Gastrocnemius medialis (tissue), 4 donors: ENCODE measurements around the gene ARL16. TPM values are rescaled to one million over a fixed set of nuclear protein-coding genes. Genes with fewer than 3 reads are reported as not detected.

Experiments used
- ATAC-seq, 2 donors: fragments of 150-250 bp; one replicate each; pipeline ENCODE4 v1.9.1; 2016
- DNase-seq, 2 donors: peaks; one replicate each; pipeline ENCODE4 v3.0.0-alpha.2; 2019
- H3K27ac ChIP-seq, 4 donors: fragments of 200-600 bp; sonication (generic); 1 replicate in 1 of 4; 2 replicates in 3 of 4; pipeline ENCODE4 v1.5.1; 2016 to 2018; ENCODE audit warnings: mild to moderate bottlenecking in 2 of 4, moderate library complexity in 1 of 4
- H3K27me3 ChIP-seq, 3 donors: fragments of 200-600 bp; sonication (generic) in 2 of 3; 1 replicate in 1 of 3; 2 replicates in 2 of 3; pipeline versions ENCODE4 v1.5.1 to v1.6.0; 2016 to 2019; ENCODE audit warnings: mild to moderate bottlenecking in 1 of 3, moderate library complexity in 1 of 3
- H3K36me3 ChIP-seq, 2 donors: fragments of 200-600 bp; sonication (generic) in 1 of 2; one replicate each; pipeline ENCODE4 v1.5.1; 2017 to 2018
- H3K4me1 ChIP-seq, 2 donors: fragments of 200-600 bp; sonication (generic) in 1 of 2; one replicate each; pipeline ENCODE4 v1.5.1; 2016 to 2017; ENCODE audit warnings: mild to moderate bottlenecking in 2 of 2
- H3K4me3 ChIP-seq, 4 donors: fragments of 200-600 bp; sonication (generic) in 3 of 4; 1 replicate in 1 of 4; 2 replicates in 3 of 4; pipeline ENCODE4 v1.5.1; 2016 to 2019; ENCODE audit warnings: mild to moderate bottlenecking in 2 of 4
- H3K9me3 ChIP-seq, 3 donors: fragments of 200-600 bp; sonication (generic) in 2 of 3; 1 replicate in 1 of 3; 2 replicates in 2 of 3; pipeline ENCODE4 v1.5.1; 2016 to 2019
- POLR2A ChIP-seq, 2 donors: fragments of 450-650 bp; IDR thresholded peaks; one replicate each; pipeline ENCODE4 v1.6.1; 2017; ENCODE audit warnings: antibody characterized with exemption in 2 of 2, mild to moderate bottlenecking in 2 of 2, moderate library complexity in 2 of 2
- in situ Hi-C, 4 donors: fragments of 200-750 bp; cut with MboI; loops; one replicate each; pipeline versions ENCODE4 v1.15.0 to v1.8.0; 2017; ENCODE audit warnings: low sequenced_read_pairs in 4 of 4
- intact Hi-C: fragments of 100-400 bp; cut with DNase I; formaldehyde crosslinking; loops from one replicate; pipeline ENCODE4 v1.15.1; 2023; ENCODE audit warnings: low total_unique reads
- microRNA-seq, 2 donors: library from miRNA; unstranded; fragments of <30 nt; microRNA quantifications; one replicate each; pipeline ENCODE4, GENCODE V29; 2016; ENCODE audit warnings: borderline replicate concordance in 2 of 2
- total RNA-seq, 4 donors: library from RNA; depleted of rRNA; stranded (reverse); fragments of >200 nt; gene quantifications; one replicate each; pipeline versions ENCODE4 v1.1.0 to v1.2.3, GENCODE V29; 2016
- TF ChIP-seq, protein P1 (sequence below), 5 experiments: fragments of 450-650 bp in 3 of 5; fragments of 200-600 bp in 2 of 5; sonication (generic) in 2 of 5; IDR thresholded peaks in 4 of 5; conservative IDR thresholded peaks in 1 of 5; 1 replicate in 4 of 5; 2 replicates in 1 of 5; pipeline ENCODE4 v1.5.1; 2016 to 2019; ENCODE audit warnings: antibody characterized with exemption in 5 of 5, mild to moderate bottlenecking in 3 of 5, moderate library complexity in 3 of 5

ARL16 gene
- total RNA-seq, 4 donors from 2014 or later, result 12.9 to 23.6 (median 20.0) TPM

DNA sequence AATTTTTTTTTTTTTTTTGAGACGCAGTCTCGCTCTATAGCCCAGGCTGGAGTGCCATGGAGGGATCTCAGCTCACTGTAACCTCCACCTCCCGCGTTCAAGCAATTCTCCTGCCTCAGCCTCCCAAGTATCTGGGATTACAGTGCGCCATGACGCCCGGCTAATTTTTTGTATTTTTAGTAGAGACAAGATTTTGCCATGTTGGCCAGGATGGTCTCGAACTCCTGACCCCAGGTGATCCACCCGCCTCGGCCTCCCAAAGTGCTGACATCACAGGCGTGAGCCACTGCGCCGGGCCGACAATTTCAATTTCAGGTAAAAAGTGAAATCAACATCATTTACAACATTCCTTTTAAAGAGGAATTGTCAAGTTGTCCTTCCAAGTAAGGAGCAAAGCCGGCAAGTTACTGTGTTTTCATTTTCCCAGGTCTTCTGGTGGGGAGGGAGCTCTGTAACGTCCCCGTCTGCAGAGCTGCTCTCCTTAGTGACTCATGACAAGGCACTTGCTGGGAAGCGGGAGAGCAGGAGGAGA, 47.6 kb downstream of the ARL16 start:
- intact Hi-C loops, result loop anchor here (2.0 kb wide), 1 partner anchor 31 kb away; the partner anchor contains the start of genes CCDC137 and OXLD1
- in situ Hi-C loops, result no loop called here
- peaks cover 24 to 29% of the 10 kb centered on the region in 2 donors for H3K4me1 ChIP-seq
- peak overlapping the region; percentile 72 to 97 (median 94) for H3K4me3 ChIP-seq
- no peak for TF ChIP-seq POLR2A (IDR thresholded peaks at IDR 0.05)
- ATAC-seq, result peak; percentile 64 to 69
- H3K27me3 ChIP-seq, result no peaks in the 10 kb centered on the region
- DNase-seq, result peak in 1 of 2 donors; percentile 50
- H3K36me3 ChIP-seq, result no peaks in the 10 kb centered on the region
- no peaks in the 10 kb centered on the region for H3K9me3 ChIP-seq
- H3K27ac ChIP-seq, result peak overlapping the region; percentile 95 to 98 (median 98)

DNA sequence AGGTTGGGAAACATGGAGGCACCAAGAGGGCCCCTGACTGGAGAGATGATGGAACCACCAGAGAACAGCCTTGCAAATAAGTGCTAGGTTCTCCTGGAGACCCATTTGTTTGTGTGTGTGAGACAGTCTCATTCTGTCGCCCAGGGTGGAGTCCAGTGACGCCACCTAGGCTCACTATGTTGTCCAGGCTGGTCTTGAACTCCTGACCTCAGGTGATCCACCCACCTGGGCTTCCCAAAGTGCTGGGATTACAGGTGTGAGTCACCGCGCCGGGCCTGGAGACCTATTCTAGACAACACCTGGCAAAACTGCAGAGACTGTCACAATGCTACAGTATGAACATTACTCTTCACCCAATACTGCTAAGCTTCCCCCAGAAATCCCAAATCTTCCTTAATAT, 48.2 kb downstream of the ARL16 start:
- Histone ChIP-seq H3K4me1 (peaks cover 29 to 34% of the 10 kb centered on the region in 2 donors), H3K36me3 (no peaks in the 10 kb centered on the region), H3K4me3 (peak overlapping the region; percentile 72 to 97 (median 94)), H3K27me3 (no peaks in the 10 kb centered on the region), H3K9me3 (no peaks in the 10 kb centered on the region), H3K27ac (peak overlapping the region; percentile 95 to 98 (median 98))
- intact Hi-C loops (no loop called here), in situ Hi-C loops (no loop called here)
- ATAC-seq (peak; percentile 18 to 33), DNase-seq (peak; percentile 34 to 70)
- TF ChIP-seq POLR2A (IDR thresholded peaks at IDR 0.05), result no peak
- TF ChIP-seq, protein P1, sequence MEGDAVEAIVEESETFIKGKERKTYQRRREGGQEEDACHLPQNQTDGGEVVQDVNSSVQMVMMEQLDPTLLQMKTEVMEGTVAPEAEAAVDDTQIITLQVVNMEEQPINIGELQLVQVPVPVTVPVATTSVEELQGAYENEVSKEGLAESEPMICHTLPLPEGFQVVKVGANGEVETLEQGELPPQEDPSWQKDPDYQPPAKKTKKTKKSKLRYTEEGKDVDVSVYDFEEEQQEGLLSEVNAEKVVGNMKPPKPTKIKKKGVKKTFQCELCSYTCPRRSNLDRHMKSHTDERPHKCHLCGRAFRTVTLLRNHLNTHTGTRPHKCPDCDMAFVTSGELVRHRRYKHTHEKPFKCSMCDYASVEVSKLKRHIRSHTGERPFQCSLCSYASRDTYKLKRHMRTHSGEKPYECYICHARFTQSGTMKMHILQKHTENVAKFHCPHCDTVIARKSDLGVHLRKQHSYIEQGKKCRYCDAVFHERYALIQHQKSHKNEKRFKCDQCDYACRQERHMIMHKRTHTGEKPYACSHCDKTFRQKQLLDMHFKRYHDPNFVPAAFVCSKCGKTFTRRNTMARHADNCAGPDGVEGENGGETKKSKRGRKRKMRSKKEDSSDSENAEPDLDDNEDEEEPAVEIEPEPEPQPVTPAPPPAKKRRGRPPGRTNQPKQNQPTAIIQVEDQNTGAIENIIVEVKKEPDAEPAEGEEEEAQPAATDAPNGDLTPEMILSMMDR (IDR thresholded peaks at IDR 0.05 in 4 of 5, conservative IDR thresholded peaks at IDR 0.05 in 1 of 5), result no peak

DNA sequence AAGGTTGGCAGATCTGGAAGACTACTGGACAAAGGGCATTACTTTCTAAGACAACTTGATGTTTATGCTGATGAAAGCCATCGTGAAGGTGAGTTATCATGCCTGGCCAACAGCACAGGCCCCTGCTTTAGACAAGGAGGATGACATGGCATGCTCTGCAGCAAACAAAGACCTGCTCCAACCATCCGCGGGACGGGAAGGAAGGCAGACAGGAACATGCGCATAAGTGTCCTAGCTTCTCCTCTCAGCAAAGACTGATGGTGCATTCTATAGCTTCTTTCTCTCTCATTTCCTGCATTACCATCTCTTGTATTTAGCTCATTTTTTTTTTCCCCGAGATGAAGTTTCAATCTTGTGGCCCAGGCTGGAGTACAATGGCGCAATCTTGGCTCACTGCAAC, 52.1 kb downstream of the ARL16 start:
- Histone ChIP-seq H3K4me3 (no peak overlapping the region), H3K27me3 (no peaks in the 10 kb centered on the region), H3K4me1 (peaks cover 33 to 38% of the 10 kb centered on the region in 2 donors), H3K27ac (peak overlapping the region in 2 of 4 donors; percentile 5 to 29), H3K9me3 (no peaks in the 10 kb centered on the region), H3K36me3 (peaks cover 0 to 34% of the 10 kb centered on the region in 2 donors)
- intact Hi-C loops (no loop called here), in situ Hi-C loops (no loop called here)
- no peak for ATAC-seq
- no peak for DNase-seq
- TF ChIP-seq, protein P1 (IDR thresholded peaks at IDR 0.05 in 4 of 5, conservative IDR thresholded peaks at IDR 0.05 in 1 of 5), result no peak
- TF ChIP-seq POLR2A (IDR thresholded peaks at IDR 0.05), result no peak

Small RNAs within 50 kb of the gene (microRNA-seq; reads per million reads assigned to microRNA genes)
- 0 to 1.2 reads per million in 2 donors for gene MIR6786

Other genes starting within 250 kb of the ARL16 start
- gene ACTG1, start 171.0 kb downstream of the ARL16 start, total RNA-seq, result 100 to 1,000 TPM; 322 to 934 (median 415) TPM
- under 1 TPM in 2 of 4 donors, not detected in 2; 0.20 to 0.46 TPM for gene FSCN2, start 155.4 kb downstream of the ARL16 start, total RNA-seq
- gene FAAP100, start 131.4 kb downstream of the ARL16 start, total RNA-seq, result 10 to 100 TPM; 14.4 to 27.9 (median 15.6) TPM
- 100 to 1,000 TPM; 176 to 290 (median 263) TPM for gene NPLOC4, start 46.7 kb downstream of the ARL16 start, total RNA-seq
- gene TSPAN10, start 46.6 kb downstream of the ARL16 start, total RNA-seq, result under 1 TPM in 2 of 4 donors, not detected in 2; 0.22 to 0.26 TPM
- gene PDE6G, start 27.3 kb downstream of the ARL16 start, total RNA-seq, result not detected
- 10 to 100 TPM; 15.5 to 32.2 (median 22.2) TPM for gene OXLD1, start 17.2 kb downstream of the ARL16 start, total RNA-seq
- 10 to 100 TPM in 2 of 4 donors, 1 to 10 TPM in 2; 6.7 to 17.1 (median 11.2) TPM for gene CCDC137, start 17.1 kb downstream of the ARL16 start, total RNA-seq
- 100 to 1,000 TPM in 3 of 4 donors, 10 to 100 TPM in 1; 62.1 to 150 (median 113) TPM for gene HGS, start 214 bp upstream of the ARL16 start, total RNA-seq
- gene MRPL12, start 19.6 kb upstream of the ARL16 start, total RNA-seq, result 100 to 1,000 TPM in 2 of 4 donors, 10 to 100 TPM in 2; 79.1 to 117 (median 94.1) TPM
- 1 to 10 TPM; 3.4 to 9.3 (median 6.7) TPM for gene SLC25A10, start 28.5 kb upstream of the ARL16 start, total RNA-seq
- under 1 TPM in 1 of 4 donors, not detected in 3; 0.29 TPM for gene GCGR, start 120.4 kb upstream of the ARL16 start, total RNA-seq
- 10 to 100 TPM in 3 of 4 donors, 1 to 10 TPM in 1; 8.3 to 36.2 (median 25.2) TPM for gene MCRIP1, start 149.5 kb upstream of the ARL16 start, total RNA-seq
- 100 to 1,000 TPM; 245 to 708 (median 400) TPM for gene PPP1R27, start 151.3 kb upstream of the ARL16 start, total RNA-seq
- 100 to 1,000 TPM; 497 to 717 (median 621) TPM for gene P4HB, start 176.7 kb upstream of the ARL16 start, total RNA-seq
- 100 to 1,000 TPM in 1 of 4 donors, 10 to 100 TPM in 3; 52.1 to 122 (median 64.4) TPM for gene ARHGDIA, start 187.5 kb upstream of the ARL16 start, total RNA-seq
- gene ALYREF, start 207.8 kb upstream of the ARL16 start, total RNA-seq, result 10 to 100 TPM; 40.9 to 65.3 (median 50.7) TPM
- gene ANAPC11, start 207.9 kb upstream of the ARL16 start, total RNA-seq, result 100 to 1,000 TPM; 173 to 258 (median 197) TPM
- gene NPB, start 218.4 kb upstream of the ARL16 start, total RNA-seq, result 1 to 10 TPM in 2 of 4 donors, under 1 TPM in 1, not detected in 1; 0.46 to 1.4 (median 1.1) TPM
- 10 to 100 TPM; 22.6 to 44.8 (median 37.1) TPM for gene PCYT2, start 227.6 kb upstream of the ARL16 start, total RNA-seq
- gene SIRT7, start 234.4 kb upstream of the ARL16 start, total RNA-seq, result 10 to 100 TPM in 1 of 4 donors, 1 to 10 TPM in 3; 7.2 to 11.4 (median 8.3) TPM
- gene MAFG, start 243.9 kb upstream of the ARL16 start, total RNA-seq, result 10 to 100 TPM; 37.1 to 65.5 (median 51.9) TPM